GM18517 (cell line): ENCODE results near the gene LAP3.
"Not testable (repeated sequence)": the region's sequence is repeated elsewhere in the genome, so short reads cannot be mapped to it uniquely, and the experiment has no call there.

Experiments
- ATAC-seq: cut with Tn5 transposase; IDR thresholded peaks from one replicate; pipeline ENCODE4 v1.9.1; 2021; ENCODE audit warnings: mild to moderate bottlenecking, moderate library complexity; ENCODE audit not compliant: unreplicated experiment

Gene LAP3

GRCh38 chr4:17561195-17561909 is 15.6 kb upstream of the LAP3 start:
- no peak for ATAC-seq

GRCh38 chr4:17562157-17562556 is 14.8 kb upstream of the LAP3 start:
- ATAC-seq = no peak

GRCh38 chr4:17565846-17566245 is 11.2 kb upstream of the LAP3 start:
- ATAC-seq = no peak

- ATAC-seq = no peak
These were observed 9.7 kb upstream of the LAP3 start for GRCh38 chr4:17567271-17567670.

GRCh38 chr4:17574206-17574605 is 2.8 kb upstream of the LAP3 start:
- ATAC-seq = no peak

- not testable (repeated sequence) for ATAC-seq
These were observed 1.8 kb upstream of the LAP3 start for GRCh38 chr4:17575177-17575576.

GRCh38 chr4:17577665-17578481 is 875 bp downstream of the LAP3 start:
- peak; percentile 19 for ATAC-seq

GRCh38 chr4:17578482-17578891 is 1.5 kb downstream of the LAP3 start:
- ATAC-seq = peak; percentile 42

- ATAC-seq = no peak
These were observed 4.0 kb downstream of the LAP3 start for GRCh38 chr4:17580969-17581368.

- no peak for ATAC-seq
These were observed 6.3 kb downstream of the LAP3 start for GRCh38 chr4:17583276-17583675.

GRCh38 chr4:17583941-17584340 is 6.9 kb downstream of the LAP3 start:
- ATAC-seq = no peak

- ATAC-seq = no peak
These were observed 7.7 kb downstream of the LAP3 start for GRCh38 chr4:17584521-17585213.

GRCh38 chr4:17587094-17587822 is 10.3 kb downstream of the LAP3 start:
- no peak for ATAC-seq

- ATAC-seq = no peak
These were observed 12.4 kb downstream of the LAP3 start for GRCh38 chr4:17589355-17589754.

- peak; percentile 90 for ATAC-seq
These were observed 18.5 kb downstream of the LAP3 start for GRCh38 chr4:17595471-17596005.

- ATAC-seq = no peak
These were observed 20.5 kb downstream of the LAP3 start for GRCh38 chr4:17597517-17597916.

GRCh38 chr4:17599826-17600225 is 22.8 kb downstream of the LAP3 start:
- no peak for ATAC-seq

GRCh38 chr4:17605236-17605635 is 28.2 kb downstream of the LAP3 start:
- ATAC-seq = no peak

- peak; percentile 52 for ATAC-seq
These were observed 36.9 kb downstream of the LAP3 start for GRCh38 chr4:17613761-17614415.
